ENCODE results near the gene MIPEP.

The MIPEP gene

DNA sequence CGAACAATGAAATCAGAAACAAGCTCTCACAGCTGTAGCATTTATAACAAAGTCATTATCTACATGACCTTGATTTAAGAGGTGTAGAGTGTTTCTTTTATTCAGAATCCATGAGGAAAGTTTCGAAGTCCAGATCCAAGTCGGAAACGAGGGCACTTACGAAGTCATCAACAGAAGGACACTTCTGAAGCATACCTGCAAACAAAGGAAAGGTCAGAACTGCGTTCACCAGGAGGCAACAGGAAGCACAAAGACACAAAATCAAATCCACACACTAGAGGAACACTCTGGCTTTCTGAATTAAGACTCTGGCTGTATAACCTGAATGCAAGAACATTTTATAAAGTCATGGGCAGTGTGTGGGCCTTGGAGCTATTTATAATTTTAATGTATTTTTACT lies 158.9 kb downstream of the MIPEP start:
- Histone ChIP-seq H3K27me3 (ENCODE audit: insufficient read depth, low read length) (no peaks in the 10 kb centered on the region), H3K9me2 (ENCODE audit: low read depth, low read length) (no peaks in the 10 kb centered on the region), H4K20me1 (ENCODE audit: insufficient read depth, low read length) (no peaks in the 10 kb centered on the region), H3K4me1 (ENCODE audit: insufficient read depth, low read length, severe bottlenecking) (no peaks in the 10 kb centered on the region), H3F3A (ENCODE audit: insufficient read depth, low read length) (no peaks in the 10 kb centered on the region), H3K79me2 (ENCODE audit: insufficient read depth, low read length) (no peaks in the 10 kb centered on the region), H3K36me3 (ENCODE audit: insufficient read depth, low read length) (no peaks in the 10 kb centered on the region), H3K4me3 (ENCODE audit: low read depth, low read length, poor library complexity, severe bottlenecking) (no peak overlapping the region), H2AFZ (ENCODE audit: low read length) (no peak overlapping the region), H3K9me3 (ENCODE audit: low read length) (no peaks in the 10 kb centered on the region), H3K4me2 (ENCODE audit: low read length) (no peak overlapping the region), H3K27ac (ENCODE audit: low read depth, low read length, poor library complexity, severe bottlenecking) (no peak overlapping the region), H3K9ac (ENCODE audit: low read length) (no peak overlapping the region)
- no peak for TF ChIP-seq EZH2 (IDR thresholded peaks at IDR 0.05; ENCODE audit: borderline replicate concordance, low read length)
- TF ChIP-seq, protein P1, sequence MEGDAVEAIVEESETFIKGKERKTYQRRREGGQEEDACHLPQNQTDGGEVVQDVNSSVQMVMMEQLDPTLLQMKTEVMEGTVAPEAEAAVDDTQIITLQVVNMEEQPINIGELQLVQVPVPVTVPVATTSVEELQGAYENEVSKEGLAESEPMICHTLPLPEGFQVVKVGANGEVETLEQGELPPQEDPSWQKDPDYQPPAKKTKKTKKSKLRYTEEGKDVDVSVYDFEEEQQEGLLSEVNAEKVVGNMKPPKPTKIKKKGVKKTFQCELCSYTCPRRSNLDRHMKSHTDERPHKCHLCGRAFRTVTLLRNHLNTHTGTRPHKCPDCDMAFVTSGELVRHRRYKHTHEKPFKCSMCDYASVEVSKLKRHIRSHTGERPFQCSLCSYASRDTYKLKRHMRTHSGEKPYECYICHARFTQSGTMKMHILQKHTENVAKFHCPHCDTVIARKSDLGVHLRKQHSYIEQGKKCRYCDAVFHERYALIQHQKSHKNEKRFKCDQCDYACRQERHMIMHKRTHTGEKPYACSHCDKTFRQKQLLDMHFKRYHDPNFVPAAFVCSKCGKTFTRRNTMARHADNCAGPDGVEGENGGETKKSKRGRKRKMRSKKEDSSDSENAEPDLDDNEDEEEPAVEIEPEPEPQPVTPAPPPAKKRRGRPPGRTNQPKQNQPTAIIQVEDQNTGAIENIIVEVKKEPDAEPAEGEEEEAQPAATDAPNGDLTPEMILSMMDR (IDR thresholded peaks at IDR 0.05; ENCODE audit: low read length) = no peak

DNA sequence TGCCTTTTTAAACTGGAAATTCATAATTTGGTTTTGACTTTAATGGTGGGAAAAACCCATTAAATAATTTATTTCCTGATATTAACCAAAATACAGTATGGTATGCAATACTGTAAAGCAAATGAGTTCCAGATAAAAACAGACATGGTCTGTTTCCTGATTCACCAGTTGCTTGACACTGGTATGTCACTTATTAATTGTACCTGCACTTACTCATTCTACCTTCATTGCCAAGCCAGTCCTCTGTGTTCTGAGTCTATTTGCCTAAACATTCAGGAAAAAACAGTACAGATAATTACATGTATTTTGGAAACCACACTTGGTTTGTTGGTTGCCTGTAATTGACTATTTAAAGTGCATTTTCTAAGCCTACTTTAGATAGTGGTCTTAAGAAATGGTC lies 159.7 kb downstream of the MIPEP start:
- H3K27ac ChIP-seq (ENCODE audit: low read depth, low read length, poor library complexity, severe bottlenecking) = no peak overlapping the region
- no peaks in the 10 kb centered on the region for H3K36me3 ChIP-seq (ENCODE audit: insufficient read depth, low read length)
- no peaks in the 10 kb centered on the region for H3K79me2 ChIP-seq (ENCODE audit: insufficient read depth, low read length)
- no peak overlapping the region for H3K4me2 ChIP-seq (ENCODE audit: low read length)
- no peaks in the 10 kb centered on the region for H4K20me1 ChIP-seq (ENCODE audit: insufficient read depth, low read length)
- H3F3A ChIP-seq (ENCODE audit: insufficient read depth, low read length) = no peaks in the 10 kb centered on the region
- H3K4me3 ChIP-seq (ENCODE audit: low read depth, low read length, poor library complexity, severe bottlenecking) = no peak overlapping the region
- H3K4me1 ChIP-seq (ENCODE audit: insufficient read depth, low read length, severe bottlenecking) = no peaks in the 10 kb centered on the region
- no peaks in the 10 kb centered on the region for H3K27me3 ChIP-seq (ENCODE audit: insufficient read depth, low read length)
- H3K9me2 ChIP-seq (ENCODE audit: low read depth, low read length) = no peaks in the 10 kb centered on the region
- no peak overlapping the region for H2AFZ ChIP-seq (ENCODE audit: low read length)
- H3K9me3 ChIP-seq (ENCODE audit: low read length) = no peaks in the 10 kb centered on the region
- no peak overlapping the region for H3K9ac ChIP-seq (ENCODE audit: low read length)
- TF ChIP-seq, protein P1 (IDR thresholded peaks at IDR 0.05; ENCODE audit: low read length) = no peak
- no peak for TF ChIP-seq EZH2 (IDR thresholded peaks at IDR 0.05; ENCODE audit: borderline replicate concordance, low read length)

DNA sequence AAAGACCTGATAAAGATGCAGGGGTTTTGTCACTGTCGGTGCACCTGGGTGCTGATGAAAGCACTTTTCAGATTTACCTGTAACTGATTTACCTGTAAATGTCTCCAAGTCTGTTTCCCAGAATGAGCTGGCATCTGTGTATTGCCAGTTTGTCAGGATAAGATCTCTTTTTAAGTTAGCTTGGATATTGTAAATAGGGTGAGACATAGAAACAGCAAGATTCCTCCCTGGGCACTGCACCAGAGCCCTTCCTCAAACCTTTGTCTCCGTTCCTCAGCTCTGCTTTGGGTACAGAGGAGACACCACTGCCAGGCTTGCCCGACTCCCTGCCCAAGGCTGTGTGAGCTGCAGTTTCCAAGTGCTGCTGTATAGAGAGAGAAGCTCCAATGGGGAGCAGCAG lies 160.4 kb downstream of the MIPEP start:
- Histone ChIP-seq H3K79me2 (ENCODE audit: insufficient read depth, low read length) (no peaks in the 10 kb centered on the region), H3K27ac (ENCODE audit: low read depth, low read length, poor library complexity, severe bottlenecking) (no peak overlapping the region), H2AFZ (ENCODE audit: low read length) (no peak overlapping the region), H4K20me1 (ENCODE audit: insufficient read depth, low read length) (no peaks in the 10 kb centered on the region), H3K4me1 (ENCODE audit: insufficient read depth, low read length, severe bottlenecking) (no peaks in the 10 kb centered on the region), H3K9me3 (ENCODE audit: low read length) (no peaks in the 10 kb centered on the region), H3F3A (ENCODE audit: insufficient read depth, low read length) (no peaks in the 10 kb centered on the region), H3K9ac (ENCODE audit: low read length) (no peak overlapping the region), H3K36me3 (ENCODE audit: insufficient read depth, low read length) (no peaks in the 10 kb centered on the region), H3K9me2 (ENCODE audit: low read depth, low read length) (no peaks in the 10 kb centered on the region), H3K27me3 (ENCODE audit: insufficient read depth, low read length) (no peaks in the 10 kb centered on the region), H3K4me2 (ENCODE audit: low read length) (no peak overlapping the region), H3K4me3 (ENCODE audit: low read depth, low read length, poor library complexity, severe bottlenecking) (no peak overlapping the region)
- no peak for TF ChIP-seq EZH2 (IDR thresholded peaks at IDR 0.05; ENCODE audit: borderline replicate concordance, low read length)
- TF ChIP-seq, protein P1 (IDR thresholded peaks at IDR 0.05; ENCODE audit: low read length) = no peak

Data from OCI-LY1 (cell line).